IPS DF 6.9 (cell line): ENCODE measurements around the gene KRTAP4-16.
"Not testable (repeated sequence)": the region's sequence is repeated elsewhere in the genome, so short reads cannot be mapped to it uniquely, and the experiment has no call there.

ENCODE experiments used
- DNase-seq: peaks from one replicate; pipeline ENCODE4 v3.0.0-alpha.2; 2013; ENCODE audit warnings: low read depth, low spot score
- H3K27ac ChIP-seq: one replicate; pipeline ENCODE4 v1.5.1; 2013; ENCODE audit warnings: low read length, control low read depth
- H3K27me3 ChIP-seq: 2 replicates; pipeline ENCODE4 v1.6.1; 2013; ENCODE audit warnings: mild to moderate bottlenecking, low read length; ENCODE audit not compliant: control insufficient read depth, insufficient read depth
- H3K36me3 ChIP-seq: 2 replicates; pipeline ENCODE4 v1.6.1; 2013; ENCODE audit warnings: low read length; ENCODE audit not compliant: control insufficient read depth, insufficient read depth
- H3K4me1 ChIP-seq: 2 replicates; pipeline ENCODE4 v1.6.1; 2013; ENCODE audit warnings: low read length; ENCODE audit not compliant: control insufficient read depth, insufficient read depth
- H3K4me3 ChIP-seq: 2 replicates; pipeline ENCODE4 v1.5.1; 2013; ENCODE audit warnings: mild to moderate bottlenecking, low read length
- H3K9me3 ChIP-seq: 2 replicates; pipeline ENCODE4 v1.6.1; 2013; ENCODE audit warnings: low read length, inconsistent platforms; ENCODE audit not compliant: control insufficient read depth, insufficient read depth
- WGBS: extraction: QIAGEN DNeasy Blood & Tissue Kit; methylation state at CpG from one replicate; pipeline ENCODE4 v1.1.7; 2013; ENCODE audit warnings: mixed read lengths, missing lambda C conversion rate; ENCODE audit not compliant: insufficient read length, insufficient coverage; 5-methylcytosine and 5-hydroxymethylcytosine counted together

KRTAP4-16 gene

GRCh38 chr17:41139865-41140264, 37.9 kb upstream of the KRTAP4-16 start:
- H3K27me3 ChIP-seq, DNase-seq, H3K4me1 ChIP-seq, H3K4me3 ChIP-seq, H3K27ac ChIP-seq, H3K36me3 ChIP-seq, H3K9me3 ChIP-seq: not testable (repeated sequence)
- WGBS, result no CpG with 5 or more reads among the region's 12 CpGs

DNA sequence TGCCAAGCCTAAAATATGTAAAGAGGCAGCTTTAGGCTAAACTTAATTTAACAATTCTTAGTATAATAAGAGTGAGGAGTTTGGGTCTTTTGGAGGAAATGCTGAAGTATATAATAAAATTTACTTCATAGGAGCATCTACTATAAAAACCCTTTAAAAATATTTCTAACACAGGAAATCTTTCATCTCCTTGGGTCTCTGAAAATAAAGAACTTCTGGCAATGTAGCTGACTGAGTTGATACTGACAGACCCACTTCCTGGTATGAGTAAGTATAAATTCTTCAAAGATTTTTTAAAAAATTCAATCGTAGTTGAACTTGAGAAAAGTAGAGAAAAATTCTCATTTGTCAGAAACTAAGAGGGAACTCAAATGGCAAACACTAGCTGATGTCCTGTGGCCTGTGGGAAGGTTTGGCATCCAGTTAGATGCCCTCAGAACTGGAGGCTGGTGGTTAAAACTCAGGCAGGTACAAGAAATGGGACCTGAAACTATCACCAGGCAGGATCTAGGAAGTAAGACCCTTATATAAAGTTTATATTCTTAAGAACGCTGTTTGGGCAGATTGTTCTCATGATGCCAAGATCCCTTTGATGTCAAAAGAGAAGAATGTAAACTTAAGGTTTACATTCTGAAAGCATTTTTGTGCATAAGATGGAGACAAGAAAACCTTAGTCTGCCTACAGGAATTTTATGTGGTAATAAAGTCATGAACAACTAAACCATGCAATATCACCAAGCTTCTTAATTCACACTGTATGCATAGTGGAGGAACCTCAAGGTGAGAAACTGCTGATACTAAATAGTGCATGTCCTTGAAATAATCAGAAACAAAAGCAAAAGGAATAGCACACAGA, 32.1 kb upstream of the KRTAP4-16 start:
- Histone ChIP-seq H3K4me1 (no peaks in the 10 kb centered on the region), H3K36me3 (no peaks in the 10 kb centered on the region), H3K4me3 (no peak overlapping the region), H3K27ac (no peak overlapping the region), H3K27me3 (no peaks in the 10 kb centered on the region), H3K9me3 (no peaks in the 10 kb centered on the region)
- no CpG with 5 or more reads among the region's 2 CpGs for WGBS
- DNase-seq, result no peak

DNA sequence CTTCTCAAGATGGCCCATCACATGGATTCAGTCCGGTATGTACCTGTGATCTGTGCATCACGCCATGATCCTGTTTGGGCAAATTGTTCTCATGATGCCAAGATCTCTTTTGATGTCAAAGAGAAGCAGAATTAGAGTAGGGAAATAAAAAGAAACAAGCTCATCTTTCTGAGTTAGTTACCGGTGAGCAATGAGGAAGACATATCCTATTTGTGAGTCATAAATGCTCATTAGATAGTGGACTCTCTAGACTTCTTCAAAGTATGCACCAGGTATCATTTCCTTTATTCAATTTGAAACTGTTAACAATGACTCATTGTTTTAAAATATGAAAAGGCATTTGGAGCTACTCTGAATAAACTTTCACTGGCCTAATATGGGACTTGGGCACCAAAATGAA, 30.0 kb upstream of the KRTAP4-16 start:
- Histone ChIP-seq H3K36me3 (no peaks in the 10 kb centered on the region), H3K27me3 (no peaks in the 10 kb centered on the region), H3K27ac (no peak overlapping the region), H3K4me3 (no peak overlapping the region), H3K9me3 (no peaks in the 10 kb centered on the region), H3K4me1 (no peaks in the 10 kb centered on the region)
- no CpG with 5 or more reads among the region's 3 CpGs for WGBS
- DNase-seq, result no peak

DNA sequence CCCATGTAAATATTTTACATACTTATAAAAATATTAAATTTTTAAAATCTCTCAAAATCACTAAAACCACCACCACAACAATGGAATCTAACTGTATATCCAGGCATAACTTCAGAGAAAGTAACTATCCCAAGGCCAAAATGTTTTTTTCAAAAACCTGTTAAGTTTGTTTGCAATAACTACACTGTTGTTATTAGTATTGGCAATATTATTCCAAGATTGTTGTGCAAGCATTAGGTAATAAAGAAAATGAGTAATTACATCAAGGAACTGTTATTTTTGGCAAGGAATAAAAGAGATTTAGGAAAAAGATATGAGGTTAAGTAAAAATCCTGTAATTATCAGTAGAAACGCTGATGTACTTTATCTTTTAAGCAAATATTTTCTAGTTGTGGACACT, 25.4 kb upstream of the KRTAP4-16 start:
- Histone ChIP-seq H3K4me3 (no peak overlapping the region), H3K9me3 (no peaks in the 10 kb centered on the region), H3K4me1 (no peaks in the 10 kb centered on the region), H3K36me3 (no peaks in the 10 kb centered on the region), H3K27ac (no peak overlapping the region), H3K27me3 (no peaks in the 10 kb centered on the region)
- no CpG with 5 or more reads among the region's 1 CpG for WGBS
- no peak for DNase-seq

DNA sequence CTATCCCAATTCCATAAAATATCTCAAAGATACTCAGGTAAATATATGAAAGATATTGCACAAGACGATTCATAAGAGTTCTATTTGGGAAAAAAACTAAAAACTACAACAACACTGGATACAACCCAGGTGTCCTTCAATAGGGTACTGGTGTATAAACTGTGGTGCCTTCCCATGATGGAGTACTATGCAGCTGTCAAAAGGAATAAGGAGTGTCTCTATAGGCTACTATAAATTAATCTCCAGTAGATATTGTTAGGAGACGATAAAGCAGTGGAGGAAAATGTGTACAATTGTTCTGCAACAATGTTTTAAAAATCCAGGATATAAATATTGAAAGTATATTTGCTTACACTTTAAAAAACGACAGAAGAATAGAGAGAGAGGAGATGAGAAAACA, 24.4 kb upstream of the KRTAP4-16 start:
- no peak for DNase-seq
- H3K4me3 ChIP-seq, result no peak overlapping the region
- H3K4me1 ChIP-seq, result no peaks in the 10 kb centered on the region
- no peaks in the 10 kb centered on the region for H3K9me3 ChIP-seq
- H3K36me3 ChIP-seq, result no peaks in the 10 kb centered on the region
- H3K27me3 ChIP-seq, result no peaks in the 10 kb centered on the region
- no peak overlapping the region for H3K27ac ChIP-seq
- no CpG with 5 or more reads among the region's 3 CpGs for WGBS

GRCh38 chr17:41125064-41125463, 23.1 kb upstream of the KRTAP4-16 start:
- Histone ChIP-seq H3K4me1 (no peaks in the 10 kb centered on the region), H3K9me3 (no peaks in the 10 kb centered on the region), H3K36me3 (no peaks in the 10 kb centered on the region), H3K27me3 (no peaks in the 10 kb centered on the region), H3K27ac (no peak overlapping the region), H3K4me3 (no peak overlapping the region)
- WGBS, result no CpG with 5 or more reads among the region's 2 CpGs
- DNase-seq, result no peak

- H3K9me3 ChIP-seq, H3K36me3 ChIP-seq, DNase-seq, H3K27me3 ChIP-seq, H3K4me1 ChIP-seq, H3K4me3 ChIP-seq, H3K27ac ChIP-seq: not testable (repeated sequence)
- WGBS, result no CpG with 5 or more reads among the region's 3 CpGs
These were observed 22.0 kb upstream of the KRTAP4-16 start, which contains the start of gene KRTAP4-12 for GRCh38 chr17:41123991-41124371. Gene KRTAP4-12 (minus strand): TSS chr17:41124182. CDS start chr17:41124122, 60 bp downstream.

DNA sequence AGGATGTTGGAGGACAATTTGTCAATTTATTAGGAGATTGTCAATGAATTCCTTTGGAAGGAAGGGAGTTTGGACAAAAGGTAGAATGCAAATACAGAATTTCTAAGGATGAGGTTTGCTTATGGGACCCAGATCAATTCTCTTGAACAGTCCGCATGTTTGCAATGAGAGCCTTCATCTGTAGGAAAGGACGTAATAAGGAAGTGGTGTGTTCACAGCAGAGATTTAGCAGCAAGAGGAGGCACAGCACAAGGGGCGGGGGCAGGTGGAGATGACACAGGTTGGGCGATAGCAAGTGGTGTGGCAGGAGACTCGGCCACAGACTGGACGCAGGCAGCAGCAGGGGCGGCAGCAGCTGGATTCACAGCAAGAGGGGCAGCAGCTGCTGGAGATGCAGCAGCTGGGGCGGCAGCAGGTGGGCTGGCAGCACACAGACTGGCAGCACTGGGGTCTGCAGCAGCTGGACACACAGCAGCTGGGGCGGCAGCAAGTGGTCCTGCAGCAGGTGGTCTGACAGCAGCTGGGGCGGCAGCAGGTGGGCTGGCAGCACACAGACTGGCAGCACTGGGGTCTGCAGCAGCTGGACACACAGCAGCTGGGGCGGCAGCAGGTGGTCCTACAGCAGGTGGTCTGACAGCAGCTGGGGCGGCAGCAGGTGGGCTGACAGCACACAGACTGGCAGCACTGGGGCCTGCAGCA, 21.4 kb upstream of the KRTAP4-16 start:
- H3K27me3 ChIP-seq, H3K4me1 ChIP-seq, H3K27ac ChIP-seq, H3K36me3 ChIP-seq, DNase-seq, H3K9me3 ChIP-seq, H3K4me3 ChIP-seq: not testable (repeated sequence)
- WGBS, result no CpG with 5 or more reads among the region's 12 CpGs

- no CpG with 5 or more reads among the region's 2 CpGs for WGBS
- Histone ChIP-seq H3K27me3 (no peaks in the 10 kb centered on the region), H3K27ac (no peak overlapping the region), H3K4me3 (no peak overlapping the region), H3K4me1 (no peaks in the 10 kb centered on the region), H3K36me3 (no peaks in the 10 kb centered on the region), H3K9me3 (no peaks in the 10 kb centered on the region)
- DNase-seq, result no peak
These were observed 19.7 kb upstream of the KRTAP4-16 start for GRCh38 chr17:41121742-41122141.

DNA sequence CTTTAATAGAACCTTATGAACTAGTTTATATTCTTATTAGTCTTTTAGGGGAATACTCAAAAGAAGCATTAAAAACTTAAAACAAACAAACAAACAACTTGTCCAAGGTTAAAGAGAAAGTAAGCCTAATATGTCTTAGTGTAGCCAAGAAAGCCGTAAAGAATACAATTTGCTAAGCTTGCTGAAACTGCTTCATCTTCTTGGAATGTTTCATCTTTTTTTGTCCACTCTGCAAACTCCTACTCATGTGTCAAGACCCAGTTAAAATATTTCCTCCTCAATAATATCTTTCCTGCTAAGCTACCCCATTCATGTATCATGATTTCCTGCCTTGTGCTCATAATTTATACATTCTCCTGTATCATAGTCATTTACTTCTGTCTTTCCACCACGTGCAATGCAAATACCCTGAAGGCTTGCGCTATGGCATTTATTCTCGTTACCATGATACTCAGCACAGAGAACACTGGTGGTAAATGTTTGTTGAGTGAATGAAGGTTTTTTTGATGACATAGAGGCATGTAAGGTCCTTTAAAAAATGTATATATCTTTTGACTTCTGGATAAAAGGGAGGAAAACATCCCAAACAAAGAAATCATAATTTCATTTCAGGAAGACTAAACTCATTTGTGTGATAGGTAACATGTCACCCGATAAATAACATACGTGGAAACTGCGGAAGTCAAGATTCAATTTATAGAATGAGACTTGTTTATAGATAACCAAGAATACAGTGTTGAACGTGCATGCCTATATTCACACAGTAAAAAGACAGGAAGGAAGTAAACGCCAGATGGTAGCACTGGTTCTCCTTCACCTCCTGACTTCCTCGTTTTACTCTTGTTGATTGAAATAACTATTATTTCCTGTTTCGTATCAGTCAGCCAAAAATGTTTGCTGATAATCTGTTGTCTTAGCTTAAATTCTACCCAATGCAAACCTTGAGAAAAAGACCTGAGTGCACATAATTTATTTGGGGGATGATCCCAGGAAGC, 18.0 kb upstream of the KRTAP4-16 start:
- not testable (repeated sequence) for H3K4me1 ChIP-seq, H3K9me3 ChIP-seq, DNase-seq, H3K27me3 ChIP-seq, H3K36me3 ChIP-seq, H3K4me3 ChIP-seq, H3K27ac ChIP-seq
- WGBS, result no CpG with 5 or more reads among the region's 11 CpGs
